DOHH2 (cell line): ENCODE data around the gene ADCY3.

Experiments
- EZH2phosphoT487 ChIP-seq: fragments of 200-600 bp; sonication (generic); IDR thresholded peaks from 2 replicates; pipeline ENCODE4 v1.6.1; 2017; ENCODE audit warnings: borderline replicate concordance, mild to moderate bottlenecking, antibody characterized with exemption, low read length, moderate library complexity, mixed read lengths
- TF ChIP-seq, protein P1 (sequence below): fragments of 200-600 bp; sonication (generic); IDR thresholded peaks from one replicate; pipeline ENCODE4 v1.5.1; 2014; ENCODE audit warnings: antibody characterized with exemption, mild to moderate bottlenecking, low read depth, low read length; ENCODE audit not compliant: poor library complexity, severe bottlenecking

DNA sequence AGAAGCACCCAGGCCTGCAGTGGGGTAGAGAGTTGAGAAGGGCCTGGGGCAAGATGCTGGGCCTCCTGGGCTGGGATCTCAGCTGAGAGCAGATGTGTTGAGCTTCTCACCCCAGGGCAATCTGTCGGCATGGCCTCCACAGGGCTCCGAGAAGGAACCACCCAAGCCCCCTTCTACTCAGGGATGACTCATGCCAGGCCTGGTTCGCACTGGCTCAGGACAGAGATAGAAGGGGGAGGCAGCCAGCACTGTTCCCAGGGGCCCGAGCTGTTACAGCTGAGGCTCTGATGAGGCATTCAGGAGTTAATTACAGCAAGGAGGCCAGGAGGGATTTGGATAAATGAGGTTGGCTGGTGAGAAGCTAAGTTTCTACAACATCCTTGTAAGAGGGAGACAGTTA lies 64.3 kb downstream of the ADCY3 start:
- TF ChIP-seq, protein P1, sequence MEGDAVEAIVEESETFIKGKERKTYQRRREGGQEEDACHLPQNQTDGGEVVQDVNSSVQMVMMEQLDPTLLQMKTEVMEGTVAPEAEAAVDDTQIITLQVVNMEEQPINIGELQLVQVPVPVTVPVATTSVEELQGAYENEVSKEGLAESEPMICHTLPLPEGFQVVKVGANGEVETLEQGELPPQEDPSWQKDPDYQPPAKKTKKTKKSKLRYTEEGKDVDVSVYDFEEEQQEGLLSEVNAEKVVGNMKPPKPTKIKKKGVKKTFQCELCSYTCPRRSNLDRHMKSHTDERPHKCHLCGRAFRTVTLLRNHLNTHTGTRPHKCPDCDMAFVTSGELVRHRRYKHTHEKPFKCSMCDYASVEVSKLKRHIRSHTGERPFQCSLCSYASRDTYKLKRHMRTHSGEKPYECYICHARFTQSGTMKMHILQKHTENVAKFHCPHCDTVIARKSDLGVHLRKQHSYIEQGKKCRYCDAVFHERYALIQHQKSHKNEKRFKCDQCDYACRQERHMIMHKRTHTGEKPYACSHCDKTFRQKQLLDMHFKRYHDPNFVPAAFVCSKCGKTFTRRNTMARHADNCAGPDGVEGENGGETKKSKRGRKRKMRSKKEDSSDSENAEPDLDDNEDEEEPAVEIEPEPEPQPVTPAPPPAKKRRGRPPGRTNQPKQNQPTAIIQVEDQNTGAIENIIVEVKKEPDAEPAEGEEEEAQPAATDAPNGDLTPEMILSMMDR, result no peak
- no peak for TF ChIP-seq EZH2phosphoT487
